H1 (cell line): Measurements from ENCODE around the gene COL6A1.

Experiments
- CREB1 ChIP-seq: IDR thresholded peaks from 2 replicates; pipeline ENCODE4 v1.6.1; 2012; ENCODE audit warnings: inconsistent platforms
- EP300 ChIP-seq, 2 experiments: IDR thresholded peaks; 1 replicate in 1 of 2; 2 replicates in 1 of 2; pipeline ENCODE4 v1.6.1; 2011 to 2012; ENCODE audit warnings: low read depth in 2 of 2, low read length in 2 of 2, mild to moderate bottlenecking in 2 of 2, borderline replicate concordance in 1 of 2, inconsistent platforms in 1 of 2, moderate library complexity in 1 of 2
- EZH2 ChIP-seq: fragments of 200-600 bp; sonication (generic); IDR thresholded peaks from 2 replicates; pipeline ENCODE4 v1.7.1; 2012; ENCODE audit warnings: low read depth, mild to moderate bottlenecking, moderate library complexity, low read length, inconsistent platforms; ENCODE audit not compliant: severe bottlenecking
- JUN ChIP-seq: IDR thresholded peaks from 2 replicates; pipeline ENCODE4 v1.6.1; 2011; ENCODE audit warnings: low read depth, mild to moderate bottlenecking, improper control_type of control experiment, low read length
- MAX ChIP-seq: IDR thresholded peaks from 2 replicates; pipeline ENCODE4 v1.6.1; 2012; ENCODE audit warnings: inconsistent platforms
- POLR2A ChIP-seq, 2 experiments: IDR thresholded peaks; 1 replicate in 1 of 2; 2 replicates in 1 of 2; pipeline ENCODE4 v1.6.1; 2011; ENCODE audit warnings: low read depth in 2 of 2, low read length in 2 of 2, mild to moderate bottlenecking in 2 of 2; ENCODE audit errors: control extremely low read depth in 1 of 2
- SIRT6 ChIP-seq: IDR thresholded peaks from one replicate; pipeline ENCODE4 v1.7.1; 2012; ENCODE audit warnings: low read length, inconsistent platforms
- TBP ChIP-seq: IDR thresholded peaks from 2 replicates; pipeline ENCODE4 v1.6.1; 2011; ENCODE audit warnings: low read depth, low read length, improper control_type of control experiment
- YY1 ChIP-seq: IDR thresholded peaks from 2 replicates; pipeline ENCODE4 v1.6.1; 2011; ENCODE audit warnings: low read depth, mild to moderate bottlenecking, low read length
- TF ChIP-seq, protein P1 (sequence below), 3 experiments: IDR thresholded peaks; 1 replicate in 2 of 3; 2 replicates in 1 of 3; pipeline versions ENCODE4 v1.5.1 to v1.6.1; 2011; ENCODE audit warnings: low read length in 3 of 3, mild to moderate bottlenecking in 3 of 3, inconsistent platforms in 2 of 3, low read depth in 1 of 3, moderate library complexity in 1 of 3; ENCODE audit not compliant: insufficient read depth in 1 of 3; ENCODE audit errors: control extremely low read depth in 1 of 3
- TF ChIP-seq, protein P2 (sequence below): IDR thresholded peaks from 2 replicates; pipeline ENCODE4 v1.6.1; 2011; ENCODE audit warnings: low read length, improper control_type of control experiment

DNA sequence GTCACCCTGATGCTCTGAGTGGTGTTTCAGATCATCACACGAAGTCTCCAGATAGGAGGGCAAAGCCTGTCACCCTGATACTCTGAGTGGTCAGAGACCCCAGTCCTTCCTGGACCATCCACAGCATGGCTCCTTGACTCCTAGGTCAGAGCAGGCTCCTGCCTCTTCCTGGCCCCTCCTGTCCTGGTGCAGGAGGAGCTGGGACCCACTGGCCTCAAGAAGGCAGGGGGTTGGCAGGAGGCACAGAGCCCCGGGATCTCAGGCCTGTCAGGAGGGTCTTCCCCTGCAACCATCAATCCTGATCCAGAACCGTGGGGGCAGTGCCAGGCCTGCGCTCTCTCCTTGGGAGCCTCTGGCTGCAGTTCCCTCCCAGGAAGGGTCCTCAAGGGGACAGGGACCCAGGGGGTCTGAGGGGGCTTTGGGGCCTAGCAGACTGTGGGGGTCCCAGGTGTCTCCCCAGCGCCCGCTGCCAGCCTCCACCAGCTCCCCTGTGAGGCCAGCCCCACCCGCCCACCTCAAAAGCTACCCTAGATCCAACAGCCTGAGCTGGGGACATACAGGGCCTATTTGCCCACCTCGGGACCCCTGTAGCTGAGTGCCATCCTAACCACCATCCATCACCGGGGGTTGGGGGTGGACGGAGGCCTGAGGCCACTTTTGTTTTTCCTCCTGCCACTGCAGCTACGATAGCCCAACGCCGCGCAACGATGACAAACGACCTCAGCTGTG is 27.5 kb downstream of the COL6A1 start:
- no peak for TF ChIP-seq EP300 (IDR thresholded peaks at IDR 0.05; ENCODE audit: borderline replicate concordance in 1 of 2, low read depth in 2 of 2, low read length in 2 of 2)
- no peak for TF ChIP-seq SIRT6
- TF ChIP-seq, protein P1, sequence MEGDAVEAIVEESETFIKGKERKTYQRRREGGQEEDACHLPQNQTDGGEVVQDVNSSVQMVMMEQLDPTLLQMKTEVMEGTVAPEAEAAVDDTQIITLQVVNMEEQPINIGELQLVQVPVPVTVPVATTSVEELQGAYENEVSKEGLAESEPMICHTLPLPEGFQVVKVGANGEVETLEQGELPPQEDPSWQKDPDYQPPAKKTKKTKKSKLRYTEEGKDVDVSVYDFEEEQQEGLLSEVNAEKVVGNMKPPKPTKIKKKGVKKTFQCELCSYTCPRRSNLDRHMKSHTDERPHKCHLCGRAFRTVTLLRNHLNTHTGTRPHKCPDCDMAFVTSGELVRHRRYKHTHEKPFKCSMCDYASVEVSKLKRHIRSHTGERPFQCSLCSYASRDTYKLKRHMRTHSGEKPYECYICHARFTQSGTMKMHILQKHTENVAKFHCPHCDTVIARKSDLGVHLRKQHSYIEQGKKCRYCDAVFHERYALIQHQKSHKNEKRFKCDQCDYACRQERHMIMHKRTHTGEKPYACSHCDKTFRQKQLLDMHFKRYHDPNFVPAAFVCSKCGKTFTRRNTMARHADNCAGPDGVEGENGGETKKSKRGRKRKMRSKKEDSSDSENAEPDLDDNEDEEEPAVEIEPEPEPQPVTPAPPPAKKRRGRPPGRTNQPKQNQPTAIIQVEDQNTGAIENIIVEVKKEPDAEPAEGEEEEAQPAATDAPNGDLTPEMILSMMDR (IDR thresholded peaks at IDR 0.05; ENCODE audit: control extremely low read depth in 1 of 3, insufficient read depth in 1 of 3, low read depth in 1 of 3, low read length in 3 of 3) = no peak
- TF ChIP-seq EZH2 = no peak
- no peak for TF ChIP-seq POLR2A (IDR thresholded peaks at IDR 0.05; ENCODE audit: control extremely low read depth in 1 of 2, low read depth in 2 of 2, low read length in 2 of 2)
- TF ChIP-seq JUN = no peak
- no peak for TF ChIP-seq TBP
- no peak for TF ChIP-seq MAX
- TF ChIP-seq, protein P2, sequence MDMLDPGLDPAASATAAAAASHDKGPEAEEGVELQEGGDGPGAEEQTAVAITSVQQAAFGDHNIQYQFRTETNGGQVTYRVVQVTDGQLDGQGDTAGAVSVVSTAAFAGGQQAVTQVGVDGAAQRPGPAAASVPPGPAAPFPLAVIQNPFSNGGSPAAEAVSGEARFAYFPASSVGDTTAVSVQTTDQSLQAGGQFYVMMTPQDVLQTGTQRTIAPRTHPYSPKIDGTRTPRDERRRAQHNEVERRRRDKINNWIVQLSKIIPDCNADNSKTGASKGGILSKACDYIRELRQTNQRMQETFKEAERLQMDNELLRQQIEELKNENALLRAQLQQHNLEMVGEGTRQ = no peak
- no peak for TF ChIP-seq CREB1
- TF ChIP-seq YY1 = no peak
